T follicular helper cell (primary cell): ENCODE results near the gene FA2H.
"Not testable (repeated sequence)": the region's sequence is repeated elsewhere in the genome, so short reads cannot be mapped to it uniquely, and the experiment has no call there.

Source experiments
- DNase-seq: peaks from one replicate; pipeline ENCODE4 v3.0.0-alpha.2; 2020; ENCODE audit warnings: low read depth

The FA2H gene

GRCh38 chr16:74770831-74771526 lies 3.6 kb downstream of the FA2H start:
- no peak for DNase-seq

GRCh38 chr16:74769586-74770190 lies 4.9 kb downstream of the FA2H start:
- no peak for DNase-seq

- DNase-seq = no peak
Measured at GRCh38 chr16:74768239-74768638, 6.4 kb downstream of the FA2H start.

- no peak for DNase-seq
Measured at GRCh38 chr16:74767749-74768148, 6.9 kb downstream of the FA2H start.

GRCh38 chr16:74766729-74767128 lies 7.9 kb downstream of the FA2H start:
- no peak for DNase-seq

- DNase-seq = not testable (repeated sequence)
Measured at GRCh38 chr16:74764184-74764583, 10.4 kb downstream of the FA2H start.

- no peak for DNase-seq
Measured at GRCh38 chr16:74761665-74762064, 13.0 kb downstream of the FA2H start.

- DNase-seq = no peak
Measured at GRCh38 chr16:74760007-74760767, 14.4 kb downstream of the FA2H start.

- DNase-seq = no peak
Measured at GRCh38 chr16:74759564-74759963, 15.1 kb downstream of the FA2H start.

- DNase-seq = no peak
Measured at GRCh38 chr16:74758801-74759200, 15.8 kb downstream of the FA2H start.

GRCh38 chr16:74757349-74757748 lies 17.3 kb downstream of the FA2H start:
- DNase-seq = no peak

- DNase-seq = no peak
Measured at GRCh38 chr16:74756203-74756602, 18.4 kb downstream of the FA2H start.

GRCh38 chr16:74753180-74753579 lies 21.4 kb downstream of the FA2H start:
- no peak for DNase-seq

GRCh38 chr16:74752756-74753155 lies 21.9 kb downstream of the FA2H start:
- no peak for DNase-seq

GRCh38 chr16:74752258-74752657 lies 22.4 kb downstream of the FA2H start:
- DNase-seq = no peak

- DNase-seq = no peak
Measured at GRCh38 chr16:74751658-74752057, 23.0 kb downstream of the FA2H start.

GRCh38 chr16:74749291-74750055 lies 25.1 kb downstream of the FA2H start:
- no peak for DNase-seq

GRCh38 chr16:74748616-74749026 lies 26.0 kb downstream of the FA2H start:
- DNase-seq = no peak

GRCh38 chr16:74747716-74748615 lies 26.7 kb downstream of the FA2H start:
- no peak for DNase-seq

GRCh38 chr16:74745926-74746325 lies 28.7 kb downstream of the FA2H start:
- no peak for DNase-seq

- DNase-seq = no peak
Measured at GRCh38 chr16:74745109-74745615, 29.5 kb downstream of the FA2H start.
